Colonic mucosa (tissue), 4 donors: ENCODE measurements around the gene GCLC. TPM values are rescaled to one million over a fixed set of nuclear protein-coding genes. Genes with fewer than 3 reads are reported as not detected.

Source experiments
- DNase-seq: peaks from one replicate; pipeline ENCODE4 v3.0.0-alpha.2; 2020
- H3K27ac ChIP-seq: fragments of 200-600 bp; one replicate; pipeline ENCODE4 v1.8.0; 2021
- H3K27me3 ChIP-seq: fragments of 200-600 bp; one replicate; pipeline ENCODE4 v1.8.0; 2021
- H3K36me3 ChIP-seq: fragments of 200-600 bp; one replicate; pipeline ENCODE4 v1.8.0; 2021
- H3K4me1 ChIP-seq: fragments of 200-600 bp; one replicate; pipeline ENCODE4 v1.8.0; 2021; ENCODE audit warnings: mild to moderate bottlenecking
- H3K4me3 ChIP-seq: fragments of 200-600 bp; one replicate; pipeline ENCODE4 v1.8.0; 2021
- H3K9ac ChIP-seq, 2 donors: one replicate each; pipeline ENCODE4 v1.7.0; 2013; ENCODE audit warnings: control low read depth in 2 of 2, low read depth in 2 of 2, low read length in 2 of 2
- H3K9me3 ChIP-seq: fragments of 200-600 bp; one replicate; pipeline ENCODE4 v1.8.0; 2021
- intact Hi-C: fragments of 100-400 bp; cut with DNase I; formaldehyde crosslinking; loops from one replicate; pipeline ENCODE4 v1.14.1; 2022
- total RNA-seq, 2 donors: library from RNA; stranded (reverse); fragmentation: NEBNext Ultra II Directional in 1 of 2; extraction: Animal tissue kit (Norgen Biotek cat#: 25700) in 1 of 2; gene quantifications; one replicate each; pipeline ENCODE4 v1.2.1, GENCODE V29; 2021
- TF ChIP-seq, protein P1 (sequence below): fragments of 200-600 bp; IDR thresholded peaks from one replicate; pipeline ENCODE4 v1.8.0; 2022; ENCODE audit warnings: antibody characterized with exemption, mild to moderate bottlenecking
- donor health status: healthy.
- donor health status: DM: no; HTN: no; CAD: no.
- donor health status: DM: no; HTN: no; CAD: no.

The GCLC gene
- total RNA-seq, 2 donors from 2014 or later = 35.0 to 37.1 TPM

DNA sequence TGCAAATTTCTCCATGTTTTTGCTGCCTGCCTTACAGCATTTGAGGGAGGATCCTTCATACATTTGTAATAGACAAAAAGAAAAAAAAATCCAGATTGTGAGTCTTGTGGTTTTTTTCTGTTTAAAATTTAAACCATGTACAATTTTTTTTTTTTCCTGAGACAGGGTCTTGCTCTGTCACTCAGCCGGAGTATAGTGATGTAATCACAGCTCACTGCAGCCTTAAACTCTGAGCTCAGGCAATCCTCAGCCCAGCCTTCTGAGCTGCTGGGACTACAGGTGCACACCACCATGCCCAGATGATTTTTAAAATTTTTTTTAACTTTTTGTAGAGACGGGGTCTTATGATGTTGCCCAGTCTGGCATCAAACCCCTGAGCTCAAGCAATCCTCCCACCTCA is 97.0 kb downstream of the GCLC start:
- DNase-seq = no peak
- Histone ChIP-seq H3K4me3 (no peak overlapping the region), H3K27me3 (no peaks in the 10 kb centered on the region), H3K27ac (no peak overlapping the region), H3K4me1 (no peaks in the 10 kb centered on the region), H3K9me3 (no peaks in the 10 kb centered on the region), H3K36me3 (no peaks in the 10 kb centered on the region), H3K9ac (no peak overlapping the region)
- intact Hi-C loops = no loop called here
- TF ChIP-seq, protein P1, sequence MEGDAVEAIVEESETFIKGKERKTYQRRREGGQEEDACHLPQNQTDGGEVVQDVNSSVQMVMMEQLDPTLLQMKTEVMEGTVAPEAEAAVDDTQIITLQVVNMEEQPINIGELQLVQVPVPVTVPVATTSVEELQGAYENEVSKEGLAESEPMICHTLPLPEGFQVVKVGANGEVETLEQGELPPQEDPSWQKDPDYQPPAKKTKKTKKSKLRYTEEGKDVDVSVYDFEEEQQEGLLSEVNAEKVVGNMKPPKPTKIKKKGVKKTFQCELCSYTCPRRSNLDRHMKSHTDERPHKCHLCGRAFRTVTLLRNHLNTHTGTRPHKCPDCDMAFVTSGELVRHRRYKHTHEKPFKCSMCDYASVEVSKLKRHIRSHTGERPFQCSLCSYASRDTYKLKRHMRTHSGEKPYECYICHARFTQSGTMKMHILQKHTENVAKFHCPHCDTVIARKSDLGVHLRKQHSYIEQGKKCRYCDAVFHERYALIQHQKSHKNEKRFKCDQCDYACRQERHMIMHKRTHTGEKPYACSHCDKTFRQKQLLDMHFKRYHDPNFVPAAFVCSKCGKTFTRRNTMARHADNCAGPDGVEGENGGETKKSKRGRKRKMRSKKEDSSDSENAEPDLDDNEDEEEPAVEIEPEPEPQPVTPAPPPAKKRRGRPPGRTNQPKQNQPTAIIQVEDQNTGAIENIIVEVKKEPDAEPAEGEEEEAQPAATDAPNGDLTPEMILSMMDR = no peak

Other genes starting within 250 kb of the GCLC start
- gene ELOVL5, start 196.2 kb downstream of the GCLC start, total RNA-seq = 10 to 100 TPM; 17.5 to 34.9 TPM
- under 1 TPM; 0.27 to 0.30 TPM for gene KLHL31, start 120.7 kb upstream of the GCLC start, total RNA-seq
- 10 to 100 TPM; 49.6 to 72.9 TPM for gene LRRC1, start 249.9 kb upstream of the GCLC start, total RNA-seq